WTC11 (cell line): Measurements from ENCODE around the gene TMEM114. TPM values are rescaled to one million over a fixed set of nuclear protein-coding genes. Genes with fewer than 3 reads are reported as not detected.

ENCODE experiments used
- ATAC-seq: fragments of 200-7000 bp; cut with Tn5 transposase; 2 replicates; pipeline ENCODE4 v1.10.0; 2021; ENCODE audit warnings: mild to moderate bottlenecking, moderate library complexity
- CTCF ChIA-PET: fragments of 300-600 bp; sonication (Branson Sonifier 250); formaldehyde crosslinking; loops from one replicate; lab custom pipeline; 2021; ENCODE audit warnings: antibody characterized with exemption; lab: Charles Lee
- POLR2A ChIA-PET: fragments of 350-600 bp; sonication (Branson Sonifier 250); formaldehyde crosslinking; loops from one replicate; lab custom pipeline; 2021; ENCODE audit warnings: antibody characterized with exemption; lab: Charles Lee
- DNase-seq: peaks from one replicate; pipeline ENCODE4 v3.0.0; 2021; ENCODE audit warnings: low spot score
- H3K27ac Mint-ChIP-seq: 2 replicates; pipeline ENCODE4 v1.8.0; 2021; ENCODE audit warnings: mixed read lengths
- H3K27me3 Mint-ChIP-seq: 2 replicates; pipeline ENCODE4 v1.8.0; 2021; ENCODE audit warnings: low read depth, mild to moderate bottlenecking, moderate library complexity, mixed read lengths
- H3K36me3 Mint-ChIP-seq: 2 replicates; pipeline ENCODE4 v1.8.0; 2021; ENCODE audit warnings: mixed read lengths
- H3K4me1 Mint-ChIP-seq: 2 replicates; pipeline ENCODE4 v1.8.0; 2022; ENCODE audit warnings: mixed read lengths
- H3K4me3 Mint-ChIP-seq: 2 replicates; pipeline ENCODE4 v1.8.0; 2021; ENCODE audit warnings: mild to moderate bottlenecking, moderate library complexity, mixed read lengths
- H3K9me3 Mint-ChIP-seq: 2 replicates; pipeline ENCODE4 v1.8.0; 2021; ENCODE audit warnings: mixed read lengths
- E2F4 ChIP-seq: sonication (generic); formaldehyde crosslinking; IDR thresholded peaks from 2 replicates; pipeline ENCODE4 v1.8.1; 2022; ENCODE audit warnings: low read depth, mild to moderate bottlenecking, moderate library complexity, missing genetic modification reagents, borderline replicate concordance
- ESRRA ChIP-seq: sonication (generic); formaldehyde crosslinking; IDR thresholded peaks from 2 replicates; pipeline ENCODE4 v1.8.1; 2022; ENCODE audit warnings: mild to moderate bottlenecking, missing genetic modification reagents, borderline replicate concordance
- GABPB1 ChIP-seq: sonication (generic); formaldehyde crosslinking; IDR thresholded peaks from 2 replicates; pipeline ENCODE4 v1.8.1; 2023; ENCODE audit warnings: mild to moderate bottlenecking, missing genetic modification reagents
- ZNF232 ChIP-seq: sonication (generic); formaldehyde crosslinking; IDR thresholded peaks from 2 replicates; pipeline ENCODE4 v1.8.0; 2022; ENCODE audit warnings: mild to moderate bottlenecking, missing genetic modification reagents
- ZNF281 ChIP-seq: sonication (generic); formaldehyde crosslinking; IDR thresholded peaks from 2 replicates; pipeline ENCODE4 v1.8.0; 2023; ENCODE audit warnings: mild to moderate bottlenecking, missing genetic modification reagents
- ZNF423 ChIP-seq: fragments of 250-450 bp; sonication (Bioruptor Pico); IDR thresholded peaks from 2 replicates; pipeline ENCODE4 v2.1.2; 2022; ENCODE audit warnings: mild to moderate bottlenecking, moderate library complexity
- total RNA-seq: library from RNA; stranded (reverse); gene quantifications from 3 replicates; pipeline ENCODE4 v1.2.3, GENCODE V29; 2021
- TF ChIP-seq, protein P1 (sequence below): sonication (generic); formaldehyde crosslinking; IDR thresholded peaks from 2 replicates; pipeline ENCODE4 v1.8.1; 2023; ENCODE audit warnings: mild to moderate bottlenecking, missing genetic modification reagents, borderline replicate concordance
- TF ChIP-seq, protein P2 (sequence below): sonication (generic); formaldehyde crosslinking; IDR thresholded peaks from 2 replicates; pipeline ENCODE4 v1.8.0; 2023; ENCODE audit warnings: missing genetic modification reagents
- TF ChIP-seq, protein P3 (sequence below): fragments of 250-450 bp; sonication (Bioruptor Pico); IDR thresholded peaks from 2 replicates; pipeline ENCODE4 v1.9.0; 2021; ENCODE audit warnings: mild to moderate bottlenecking, borderline replicate concordance

Gene TMEM114
- total RNA-seq, 1 experiment from 2014 or later = 0.37 TPM

- no peak overlapping the region for H3K27ac Mint-ChIP-seq
- peaks cover 24% of the 10 kb centered on the region for H3K27me3 Mint-ChIP-seq
- ATAC-seq (no peak), DNase-seq (no peak)
- H3K4me1 Mint-ChIP-seq = no peaks in the 10 kb centered on the region
- peaks cover 86% of the 10 kb centered on the region for H3K9me3 Mint-ChIP-seq
- ChIA-PET CTCF (no interaction called here), POLR2A (no interaction called here)
- no peak for TF ChIP-seq E2F4 (CRISPR knock-in tag)
- no peak for TF ChIP-seq ZNF232 (CRISPR knock-in tag)
- TF ChIP-seq ZNF423 (CRISPR knock-in tag) = no peak
- TF ChIP-seq, protein P1, sequence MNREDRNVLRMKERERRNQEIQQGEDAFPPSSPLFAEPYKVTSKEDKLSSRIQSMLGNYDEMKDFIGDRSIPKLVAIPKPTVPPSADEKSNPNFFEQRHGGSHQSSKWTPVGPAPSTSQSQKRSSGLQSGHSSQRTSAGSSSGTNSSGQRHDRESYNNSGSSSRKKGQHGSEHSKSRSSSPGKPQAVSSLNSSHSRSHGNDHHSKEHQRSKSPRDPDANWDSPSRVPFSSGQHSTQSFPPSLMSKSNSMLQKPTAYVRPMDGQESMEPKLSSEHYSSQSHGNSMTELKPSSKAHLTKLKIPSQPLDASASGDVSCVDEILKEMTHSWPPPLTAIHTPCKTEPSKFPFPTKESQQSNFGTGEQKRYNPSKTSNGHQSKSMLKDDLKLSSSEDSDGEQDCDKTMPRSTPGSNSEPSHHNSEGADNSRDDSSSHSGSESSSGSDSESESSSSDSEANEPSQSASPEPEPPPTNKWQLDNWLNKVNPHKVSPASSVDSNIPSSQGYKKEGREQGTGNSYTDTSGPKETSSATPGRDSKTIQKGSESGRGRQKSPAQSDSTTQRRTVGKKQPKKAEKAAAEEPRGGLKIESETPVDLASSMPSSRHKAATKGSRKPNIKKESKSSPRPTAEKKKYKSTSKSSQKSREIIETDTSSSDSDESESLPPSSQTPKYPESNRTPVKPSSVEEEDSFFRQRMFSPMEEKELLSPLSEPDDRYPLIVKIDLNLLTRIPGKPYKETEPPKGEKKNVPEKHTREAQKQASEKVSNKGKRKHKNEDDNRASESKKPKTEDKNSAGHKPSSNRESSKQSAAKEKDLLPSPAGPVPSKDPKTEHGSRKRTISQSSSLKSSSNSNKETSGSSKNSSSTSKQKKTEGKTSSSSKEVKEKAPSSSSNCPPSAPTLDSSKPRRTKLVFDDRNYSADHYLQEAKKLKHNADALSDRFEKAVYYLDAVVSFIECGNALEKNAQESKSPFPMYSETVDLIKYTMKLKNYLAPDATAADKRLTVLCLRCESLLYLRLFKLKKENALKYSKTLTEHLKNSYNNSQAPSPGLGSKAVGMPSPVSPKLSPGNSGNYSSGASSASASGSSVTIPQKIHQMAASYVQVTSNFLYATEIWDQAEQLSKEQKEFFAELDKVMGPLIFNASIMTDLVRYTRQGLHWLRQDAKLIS (CRISPR knock-in tag) = no peak
- TF ChIP-seq, protein P2, sequence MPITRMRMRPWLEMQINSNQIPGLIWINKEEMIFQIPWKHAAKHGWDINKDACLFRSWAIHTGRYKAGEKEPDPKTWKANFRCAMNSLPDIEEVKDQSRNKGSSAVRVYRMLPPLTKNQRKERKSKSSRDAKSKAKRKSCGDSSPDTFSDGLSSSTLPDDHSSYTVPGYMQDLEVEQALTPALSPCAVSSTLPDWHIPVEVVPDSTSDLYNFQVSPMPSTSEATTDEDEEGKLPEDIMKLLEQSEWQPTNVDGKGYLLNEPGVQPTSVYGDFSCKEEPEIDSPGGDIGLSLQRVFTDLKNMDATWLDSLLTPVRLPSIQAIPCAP = no peak
- TF ChIP-seq ESRRA (CRISPR knock-in tag) = no peak
- H3K36me3 Mint-ChIP-seq = peaks cover 51% of the 10 kb centered on the region
- no peak overlapping the region for H3K4me3 Mint-ChIP-seq
Observed at GRCh38 chr16:8544406-8544805, 45.9 kb downstream of the TMEM114 start.

DNA sequence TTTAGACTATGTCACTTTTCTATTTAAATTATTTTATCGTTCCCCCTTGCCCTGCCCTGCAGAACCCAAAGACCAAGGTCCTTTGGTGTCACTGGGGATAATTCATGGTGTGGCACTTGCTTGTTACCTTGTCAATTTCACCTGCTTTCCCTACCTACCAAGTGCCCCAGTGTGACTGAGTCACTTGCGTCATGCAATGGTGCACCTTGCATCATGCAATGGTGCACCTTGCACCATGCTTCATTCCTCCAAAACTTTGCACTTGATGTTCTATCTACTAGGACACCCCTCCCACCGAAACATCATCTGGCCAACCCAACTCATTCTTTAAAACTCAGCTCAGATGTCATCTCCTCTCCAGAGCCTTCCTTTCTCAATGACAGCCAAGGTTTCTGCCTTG lies 47.1 kb downstream of the TMEM114 start:
- H3K27ac Mint-ChIP-seq = no peak overlapping the region
- POLR2A ChIA-PET = no interaction called here
- peaks cover 85% of the 10 kb centered on the region for H3K9me3 Mint-ChIP-seq
- ATAC-seq (no peak), DNase-seq (no peak)
- H3K4me3 Mint-ChIP-seq = no peak overlapping the region
- no peaks in the 10 kb centered on the region for H3K4me1 Mint-ChIP-seq
- no peak for TF ChIP-seq ZNF281
- peak; percentile 95 for TF ChIP-seq GABPB1 (CRISPR knock-in tag)
- TF ChIP-seq, protein P3, sequence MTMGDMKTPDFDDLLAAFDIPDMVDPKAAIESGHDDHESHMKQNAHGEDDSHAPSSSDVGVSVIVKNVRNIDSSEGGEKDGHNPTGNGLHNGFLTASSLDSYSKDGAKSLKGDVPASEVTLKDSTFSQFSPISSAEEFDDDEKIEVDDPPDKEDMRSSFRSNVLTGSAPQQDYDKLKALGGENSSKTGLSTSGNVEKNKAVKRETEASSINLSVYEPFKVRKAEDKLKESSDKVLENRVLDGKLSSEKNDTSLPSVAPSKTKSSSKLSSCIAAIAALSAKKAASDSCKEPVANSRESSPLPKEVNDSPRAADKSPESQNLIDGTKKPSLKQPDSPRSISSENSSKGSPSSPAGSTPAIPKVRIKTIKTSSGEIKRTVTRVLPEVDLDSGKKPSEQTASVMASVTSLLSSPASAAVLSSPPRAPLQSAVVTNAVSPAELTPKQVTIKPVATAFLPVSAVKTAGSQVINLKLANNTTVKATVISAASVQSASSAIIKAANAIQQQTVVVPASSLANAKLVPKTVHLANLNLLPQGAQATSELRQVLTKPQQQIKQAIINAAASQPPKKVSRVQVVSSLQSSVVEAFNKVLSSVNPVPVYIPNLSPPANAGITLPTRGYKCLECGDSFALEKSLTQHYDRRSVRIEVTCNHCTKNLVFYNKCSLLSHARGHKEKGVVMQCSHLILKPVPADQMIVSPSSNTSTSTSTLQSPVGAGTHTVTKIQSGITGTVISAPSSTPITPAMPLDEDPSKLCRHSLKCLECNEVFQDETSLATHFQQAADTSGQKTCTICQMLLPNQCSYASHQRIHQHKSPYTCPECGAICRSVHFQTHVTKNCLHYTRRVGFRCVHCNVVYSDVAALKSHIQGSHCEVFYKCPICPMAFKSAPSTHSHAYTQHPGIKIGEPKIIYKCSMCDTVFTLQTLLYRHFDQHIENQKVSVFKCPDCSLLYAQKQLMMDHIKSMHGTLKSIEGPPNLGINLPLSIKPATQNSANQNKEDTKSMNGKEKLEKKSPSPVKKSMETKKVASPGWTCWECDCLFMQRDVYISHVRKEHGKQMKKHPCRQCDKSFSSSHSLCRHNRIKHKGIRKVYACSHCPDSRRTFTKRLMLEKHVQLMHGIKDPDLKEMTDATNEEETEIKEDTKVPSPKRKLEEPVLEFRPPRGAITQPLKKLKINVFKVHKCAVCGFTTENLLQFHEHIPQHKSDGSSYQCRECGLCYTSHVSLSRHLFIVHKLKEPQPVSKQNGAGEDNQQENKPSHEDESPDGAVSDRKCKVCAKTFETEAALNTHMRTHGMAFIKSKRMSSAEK (CRISPR knock-in tag) = no peak
- peaks cover 24% of the 10 kb centered on the region for H3K27me3 Mint-ChIP-seq
- peaks cover 49% of the 10 kb centered on the region for H3K36me3 Mint-ChIP-seq
- CTCF ChIA-PET = no interaction called here
